ENCODE measurements around the gene FERMT2. TPM values are rescaled to one million over a fixed set of nuclear protein-coding genes. Genes with fewer than 3 reads are reported as not detected.

FERMT2 gene
- polyA plus RNA-seq (9.7 to 19.6 TPM (median 15.0 TPM) in 3 replicates), polyA minus RNA-seq (8.0 to 16.8 TPM (median 10.6 TPM) in 3 replicates)
- 23.4 TPM for polyA plus RNA-seq (2011; ENCODE audit: low read depth)
- polyA plus RNA-seq (2011; cell fraction: cytosol; rRNA removed) = 10.9 and 20.5 TPM in 2 replicates
- 23.4 and 34.5 TPM in 2 replicates for polyA plus RNA-seq (2011; cell fraction: nucleus; rRNA removed)
- polyA plus RNA-seq (2012; ENCODE audit: low replicate concordance) = 6.4 and 12.0 TPM in 2 replicates
- 13.6 TPM for polyA minus RNA-seq (2011; cell fraction: cytosol; rRNA and poly(A)+ RNA removed)
- polyA minus RNA-seq (2011; cell fraction: nucleus; rRNA and poly(A)+ RNA removed) = 12.3 and 21.5 TPM in 2 replicates

DNA sequence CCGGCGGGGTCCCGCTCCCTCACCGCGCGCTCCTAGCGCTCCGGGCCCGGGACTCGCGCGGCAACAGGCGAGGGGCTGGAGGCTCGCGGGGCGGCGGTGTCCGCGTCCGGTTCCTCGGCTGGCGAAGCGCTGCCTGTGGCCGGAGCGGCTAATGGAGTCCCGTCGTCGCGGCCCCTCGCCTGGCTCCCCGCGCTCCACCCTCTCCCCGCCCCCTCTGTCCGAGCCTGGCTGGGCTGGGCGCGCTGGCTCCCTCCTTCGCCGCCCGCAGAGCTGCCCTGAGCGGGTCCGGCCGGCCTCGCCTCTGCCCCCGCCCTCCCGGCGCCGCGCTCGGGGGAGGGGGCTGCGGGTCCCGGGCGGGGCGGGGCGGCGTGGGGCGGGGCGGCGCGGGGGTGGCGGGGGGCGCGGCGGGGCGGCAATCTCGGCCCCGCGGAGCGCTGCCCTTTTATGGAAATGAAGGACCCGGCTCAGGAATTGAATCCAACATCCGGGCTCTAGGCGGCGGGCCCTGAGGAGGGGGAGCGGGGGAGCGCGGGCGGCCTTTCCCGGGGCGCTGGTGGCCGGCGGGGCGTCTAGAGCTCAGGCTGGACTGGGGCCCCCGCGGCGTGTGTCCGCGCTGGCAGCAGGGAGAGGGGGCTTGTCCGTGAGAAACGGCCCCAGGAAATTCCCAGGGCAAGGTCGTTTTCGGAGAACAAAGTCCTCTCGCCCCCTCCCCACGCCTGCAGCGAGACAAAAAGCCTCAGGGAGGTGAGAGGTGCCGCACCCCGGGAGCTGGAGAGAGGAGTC lies at the start of gene FERMT2:
Gene FERMT2 (minus strand): TSS at position 153 of the 783 bp plus-strand sequence. CDS start 482 bp downstream, outside the sequence.
- no peaks in the 10 kb centered on the region for H3K36me3 ChIP-seq (ENCODE audit: control insufficient read depth in 2 of 2, extremely low read depth in 1 of 2, insufficient read depth in 2 of 2, low read length in 2 of 2)
- peak within 1 kb of the TSS; percentile 91 for H3K4me2 ChIP-seq (ENCODE audit: control insufficient read depth, extremely low read depth, insufficient read depth, low read depth, low read length)
- H3K9ac ChIP-seq (ENCODE audit: control insufficient read depth, extremely low read depth, insufficient read depth, low read length) = peak within 1 kb of the TSS; percentile 69
- TF ChIP-seq EZH2 (IDR thresholded peaks at IDR 0.05; ENCODE audit: low read length) = no peak
- TF ChIP-seq, protein P1, sequence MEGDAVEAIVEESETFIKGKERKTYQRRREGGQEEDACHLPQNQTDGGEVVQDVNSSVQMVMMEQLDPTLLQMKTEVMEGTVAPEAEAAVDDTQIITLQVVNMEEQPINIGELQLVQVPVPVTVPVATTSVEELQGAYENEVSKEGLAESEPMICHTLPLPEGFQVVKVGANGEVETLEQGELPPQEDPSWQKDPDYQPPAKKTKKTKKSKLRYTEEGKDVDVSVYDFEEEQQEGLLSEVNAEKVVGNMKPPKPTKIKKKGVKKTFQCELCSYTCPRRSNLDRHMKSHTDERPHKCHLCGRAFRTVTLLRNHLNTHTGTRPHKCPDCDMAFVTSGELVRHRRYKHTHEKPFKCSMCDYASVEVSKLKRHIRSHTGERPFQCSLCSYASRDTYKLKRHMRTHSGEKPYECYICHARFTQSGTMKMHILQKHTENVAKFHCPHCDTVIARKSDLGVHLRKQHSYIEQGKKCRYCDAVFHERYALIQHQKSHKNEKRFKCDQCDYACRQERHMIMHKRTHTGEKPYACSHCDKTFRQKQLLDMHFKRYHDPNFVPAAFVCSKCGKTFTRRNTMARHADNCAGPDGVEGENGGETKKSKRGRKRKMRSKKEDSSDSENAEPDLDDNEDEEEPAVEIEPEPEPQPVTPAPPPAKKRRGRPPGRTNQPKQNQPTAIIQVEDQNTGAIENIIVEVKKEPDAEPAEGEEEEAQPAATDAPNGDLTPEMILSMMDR (optimal IDR thresholded peaks at IDR 0.05 in 1 of 3, IDR thresholded peaks at IDR 0.05 in 1 of 3, conservative IDR thresholded peaks at IDR 0.05 in 1 of 3; ENCODE audit: extremely low read depth in 1 of 3, insufficient read depth in 2 of 3, low read length in 3 of 3) = no peak
- H3K9me1 ChIP-seq (ENCODE audit: control insufficient read depth, extremely low read depth, insufficient read depth, low read length) = no peaks in the 10 kb centered on the region
- DNase-seq (ENCODE audit: low read depth, low spot score) (no peak), FAIRE-seq (no peak)
- H4K20me1 ChIP-seq (ENCODE audit: control insufficient read depth, extremely low read depth, insufficient read depth, low read length) = no peaks in the 10 kb centered on the region
- H3K27ac ChIP-seq (ENCODE audit: control insufficient read depth, insufficient read depth, low read length) = peak within 1 kb of the TSS; percentile 27
- H3K9me3 ChIP-seq (ENCODE audit: control insufficient read depth, low read depth, low read length) = no peaks in the 10 kb centered on the region
- H2AFZ ChIP-seq (ENCODE audit: control insufficient read depth, low read length) = peak within 1 kb of the TSS; percentile 75
- peak within 1 kb of the TSS; percentile 69 to 88 (median 86) for H3K4me3 ChIP-seq (ENCODE audit: control insufficient read depth in 2 of 3, extremely low read depth in 1 of 3, insufficient read depth in 2 of 3, low read depth in 1 of 3, low read length in 3 of 3)
- dilution Hi-C loops (cut with MboI; ENCODE audit: extremely low pct_ligation_motif_present, low sequenced_read_pairs) = no loop called here
- H3K4me1 ChIP-seq (ENCODE audit: control insufficient read depth, extremely low read depth, insufficient read depth, low read length) = peaks cover 14% of the 10 kb centered on the region
- no peaks in the 10 kb centered on the region for H3K27me3 ChIP-seq (ENCODE audit: control insufficient read depth, extremely low read depth, insufficient read depth, low read length)
- H3K79me2 ChIP-seq (ENCODE audit: control insufficient read depth, insufficient read depth, low read length) = peaks cover 3% of the 10 kb centered on the region

GRCh38 chr14:52998376-52999015 lies 47.6 kb upstream of the FERMT2 start:
- Histone ChIP-seq H3K27me3 (ENCODE audit: control insufficient read depth, extremely low read depth, insufficient read depth, low read length) (no peaks in the 10 kb centered on the region), H3K27ac (ENCODE audit: control insufficient read depth, insufficient read depth, low read length) (no peak overlapping the region), H4K20me1 (ENCODE audit: control insufficient read depth, extremely low read depth, insufficient read depth, low read length) (no peaks in the 10 kb centered on the region), H3K9me3 (ENCODE audit: control insufficient read depth, low read depth, low read length) (no peaks in the 10 kb centered on the region), H3K36me3 (ENCODE audit: control insufficient read depth in 2 of 2, extremely low read depth in 1 of 2, insufficient read depth in 2 of 2, low read length in 2 of 2) (no peaks in the 10 kb centered on the region), H3K9ac (ENCODE audit: control insufficient read depth, extremely low read depth, insufficient read depth, low read length) (no peak overlapping the region), H3K4me1 (ENCODE audit: control insufficient read depth, extremely low read depth, insufficient read depth, low read length) (no peaks in the 10 kb centered on the region), H3K4me2 (ENCODE audit: control insufficient read depth, extremely low read depth, insufficient read depth, low read depth, low read length) (no peak overlapping the region), H2AFZ (ENCODE audit: control insufficient read depth, low read length) (no peak overlapping the region), H3K9me1 (ENCODE audit: control insufficient read depth, extremely low read depth, insufficient read depth, low read length) (no peaks in the 10 kb centered on the region), H3K79me2 (ENCODE audit: control insufficient read depth, insufficient read depth, low read length) (no peaks in the 10 kb centered on the region), H3K4me3 (ENCODE audit: control insufficient read depth in 2 of 3, extremely low read depth in 1 of 3, insufficient read depth in 2 of 3, low read depth in 1 of 3, low read length in 3 of 3) (no peak overlapping the region)
- no peak for FAIRE-seq
- no peak for DNase-seq (ENCODE audit: low read depth, low spot score)
- dilution Hi-C loops (cut with MboI; ENCODE audit: extremely low pct_ligation_motif_present, low sequenced_read_pairs) = no loop called here
- TF ChIP-seq, protein P1 (optimal IDR thresholded peaks at IDR 0.05 in 1 of 3, IDR thresholded peaks at IDR 0.05 in 1 of 3, conservative IDR thresholded peaks at IDR 0.05 in 1 of 3; ENCODE audit: extremely low read depth in 1 of 3, insufficient read depth in 2 of 3, low read length in 3 of 3) = no peak
- TF ChIP-seq EZH2 (IDR thresholded peaks at IDR 0.05; ENCODE audit: low read length) = no peak
